Inflammatory macrophage treated with lipopolysaccharide for 4 hours (primary cell): ENCODE measurements around the gene PIAS1.
A peak's percentile ranks its signal among the peaks of the same experiment; 100 is the strongest.

ENCODE experiments used
- DNase-seq: peaks from one replicate; pipeline ENCODE4 v3.0.0-alpha.2; 2020

PIAS1 gene

GRCh38 chr15:68073576-68074288, 19.6 kb downstream of the PIAS1 start:
- no peak for DNase-seq

- no peak for DNase-seq
Observed at GRCh38 chr15:68075764-68076385, 21.8 kb downstream of the PIAS1 start.

GRCh38 chr15:68078365-68078764, 24.2 kb downstream of the PIAS1 start:
- no peak for DNase-seq

- DNase-seq = no peak
Observed at GRCh38 chr15:68080334-68080733, 26.2 kb downstream of the PIAS1 start.

- no peak for DNase-seq
Observed at GRCh38 chr15:68080783-68081182, 26.7 kb downstream of the PIAS1 start.

- DNase-seq = peak; percentile 22
Observed at GRCh38 chr15:68081869-68082505, 27.9 kb downstream of the PIAS1 start.

- DNase-seq = no peak
Observed at GRCh38 chr15:68082735-68083134, 28.6 kb downstream of the PIAS1 start.

GRCh38 chr15:68083463-68083862, 29.3 kb downstream of the PIAS1 start:
- no peak for DNase-seq

GRCh38 chr15:68085052-68085451, 30.9 kb downstream of the PIAS1 start:
- no peak for DNase-seq

- DNase-seq = no peak
Observed at GRCh38 chr15:68091743-68092142, 37.6 kb downstream of the PIAS1 start.

GRCh38 chr15:68096099-68096498, 42.0 kb downstream of the PIAS1 start:
- no peak for DNase-seq

- DNase-seq = no peak
Observed at GRCh38 chr15:68097029-68097428, 42.9 kb downstream of the PIAS1 start.

- DNase-seq = no peak
Observed at GRCh38 chr15:68098465-68098864, 44.4 kb downstream of the PIAS1 start.

GRCh38 chr15:68100194-68100593, 46.1 kb downstream of the PIAS1 start:
- DNase-seq = no peak

- no peak for DNase-seq
Observed at GRCh38 chr15:68103603-68104002, 49.5 kb downstream of the PIAS1 start.

- no peak for DNase-seq
Observed at GRCh38 chr15:68106656-68107055, 52.5 kb downstream of the PIAS1 start.

GRCh38 chr15:68107142-68107541, 53.0 kb downstream of the PIAS1 start:
- no peak for DNase-seq

GRCh38 chr15:68112706-68113105, 58.6 kb downstream of the PIAS1 start:
- peak; percentile 26 for DNase-seq

GRCh38 chr15:68113273-68113672, 59.2 kb downstream of the PIAS1 start:
- DNase-seq = no peak

- DNase-seq = peak; percentile 58
Observed at GRCh38 chr15:68113751-68114150, 59.6 kb downstream of the PIAS1 start.

GRCh38 chr15:68114356-68114755, 60.2 kb downstream of the PIAS1 start:
- DNase-seq = peak; percentile 65

- DNase-seq = no peak
Observed at GRCh38 chr15:68114840-68115239, 60.7 kb downstream of the PIAS1 start.

- no peak for DNase-seq
Observed at GRCh38 chr15:68124700-68125099, 70.6 kb downstream of the PIAS1 start.

GRCh38 chr15:68126396-68126795, 72.3 kb downstream of the PIAS1 start:
- DNase-seq = no peak
